ENCODE measurements around the gene BMAL1. TPM values are rescaled to one million over a fixed set of nuclear protein-coding genes. Genes with fewer than 3 reads are reported as not detected.

Gene BMAL1
- total RNA-seq, 1 experiment from 2014 or later = 3.2 TPM

- intact Hi-C loops (cut with micrococcal nuclease; ENCODE audit: unreplicated experiment) = no loop called here
- Histone ChIP-seq H3K36me3 (ENCODE audit: insufficient read depth, low read length, poor library complexity, severe bottlenecking) (no peaks in the 10 kb centered on the region), H3K9me3 (ENCODE audit: low read depth, low read length, poor library complexity, severe bottlenecking) (no peaks in the 10 kb centered on the region), H3K4me3 (ENCODE audit: low read depth, low read length, poor library complexity, severe bottlenecking) (no peak overlapping the region), H3K27ac (ENCODE audit: low read depth, low read length, poor library complexity, severe bottlenecking) (no peak overlapping the region), H3K4me1 (ENCODE audit: insufficient read depth, low read length, poor library complexity, severe bottlenecking) (no peaks in the 10 kb centered on the region), H3K27me3 (replicated peaks; ENCODE audit: insufficient read depth, low read depth, low read length, poor library complexity) (no peaks in the 10 kb centered on the region)
- ChIA-PET CTCF (no interaction called here), POLR2A (ENCODE audit: low non-redundant PET) (no interaction called here)
- no peak for DNase-seq (ENCODE audit: low spot score)
- TF ChIP-seq CTCF (conservative IDR thresholded peaks at IDR 0.05; ENCODE audit: low read depth, low read length) (no peak), EZH2 (IDR thresholded peaks at IDR 0.05; ENCODE audit: borderline replicate concordance, low read depth, low read length, poor library complexity, severe bottlenecking) (no peak)
- no TSS peak for BruUV-seq (replicated peaks)
Observed at GRCh38 chr11:13260201-13260962, 17.2 kb upstream of the BMAL1 start.

GRCh38 chr11:13260963-13261588 lies 16.5 kb upstream of the BMAL1 start:
- ChIA-PET CTCF (no interaction called here), POLR2A (ENCODE audit: low non-redundant PET) (no interaction called here)
- DNase-seq (ENCODE audit: low spot score) = no peak
- intact Hi-C loops (cut with micrococcal nuclease; ENCODE audit: unreplicated experiment) = no loop called here
- no peaks in the 10 kb centered on the region for H3K9me3 ChIP-seq (ENCODE audit: low read depth, low read length, poor library complexity, severe bottlenecking)
- H3K27ac ChIP-seq (ENCODE audit: low read depth, low read length, poor library complexity, severe bottlenecking) = no peak overlapping the region
- no peaks in the 10 kb centered on the region for H3K4me1 ChIP-seq (ENCODE audit: insufficient read depth, low read length, poor library complexity, severe bottlenecking)
- H3K27me3 ChIP-seq (replicated peaks; ENCODE audit: insufficient read depth, low read depth, low read length, poor library complexity) = no peaks in the 10 kb centered on the region
- TF ChIP-seq CTCF (conservative IDR thresholded peaks at IDR 0.05; ENCODE audit: low read depth, low read length) = no peak
- TF ChIP-seq EZH2 (IDR thresholded peaks at IDR 0.05; ENCODE audit: borderline replicate concordance, low read depth, low read length, poor library complexity, severe bottlenecking) = no peak
- no peak overlapping the region for H3K4me3 ChIP-seq (ENCODE audit: low read depth, low read length, poor library complexity, severe bottlenecking)
- H3K36me3 ChIP-seq (ENCODE audit: insufficient read depth, low read length, poor library complexity, severe bottlenecking) = no peaks in the 10 kb centered on the region
- BruUV-seq (replicated peaks) = no TSS peak

GRCh38 chr11:13261591-13262061 lies 16.0 kb upstream of the BMAL1 start:
- Histone ChIP-seq H3K36me3 (ENCODE audit: insufficient read depth, low read length, poor library complexity, severe bottlenecking) (no peaks in the 10 kb centered on the region), H3K27me3 (replicated peaks; ENCODE audit: insufficient read depth, low read depth, low read length, poor library complexity) (no peaks in the 10 kb centered on the region), H3K4me1 (ENCODE audit: insufficient read depth, low read length, poor library complexity, severe bottlenecking) (no peaks in the 10 kb centered on the region), H3K9me3 (ENCODE audit: low read depth, low read length, poor library complexity, severe bottlenecking) (no peaks in the 10 kb centered on the region), H3K27ac (ENCODE audit: low read depth, low read length, poor library complexity, severe bottlenecking) (no peak overlapping the region), H3K4me3 (ENCODE audit: low read depth, low read length, poor library complexity, severe bottlenecking) (no peak overlapping the region)
- peak; percentile 80 for DNase-seq (ENCODE audit: low spot score)
- POLR2A ChIA-PET (ENCODE audit: low non-redundant PET) = no interaction called here
- BruUV-seq (replicated peaks) = no TSS peak
- CTCF ChIA-PET = no interaction called here
- TF ChIP-seq CTCF (conservative IDR thresholded peaks at IDR 0.05; ENCODE audit: low read depth, low read length) = no peak
- no peak for TF ChIP-seq EZH2 (IDR thresholded peaks at IDR 0.05; ENCODE audit: borderline replicate concordance, low read depth, low read length, poor library complexity, severe bottlenecking)
- intact Hi-C loops (cut with micrococcal nuclease; ENCODE audit: unreplicated experiment) = no loop called here
